IMR-90 (cell line): ENCODE data around the gene CCNJL.

ENCODE experiments used
- CEBPB ChIP-seq: IDR thresholded peaks from 2 replicates; pipeline ENCODE4 v1.6.1; 2012; ENCODE audit warnings: low read depth, low read length, improper control_type of control experiment
- CTCF ChIP-seq: conservative IDR thresholded peaks from 2 replicates; pipeline ENCODE4 v1.5.1; 2012; ENCODE audit warnings: mild to moderate bottlenecking, low read depth, low read length, improper control_type of control experiment
- FOS ChIP-seq: fragments of 150-350 bp; IDR thresholded peaks from 2 replicates; pipeline ENCODE4 v1.6.1; 2016; ENCODE audit warnings: low read depth, low read length
- MXI1 ChIP-seq: IDR thresholded peaks from 2 replicates; pipeline ENCODE4 v1.6.1; 2012; ENCODE audit warnings: low read depth, mild to moderate bottlenecking, low read length, moderate library complexity, borderline replicate concordance
- POLR2A ChIP-seq: IDR thresholded peaks from 2 replicates; pipeline ENCODE4 v1.6.1; 2012; ENCODE audit warnings: mild to moderate bottlenecking, low read depth, low read length
- RAD21 ChIP-seq: IDR thresholded peaks from 2 replicates; pipeline ENCODE4 v1.6.1; 2012; ENCODE audit warnings: low read length, improper control_type of control experiment
- USF2 ChIP-seq: fragments of 150-350 bp; IDR thresholded peaks from 2 replicates; pipeline ENCODE4 v1.6.1; 2017; ENCODE audit warnings: mild to moderate bottlenecking, antibody characterized with exemption, low read length, low read depth

GRCh38 chr5:160293901-160294561 lies 18.3 kb downstream of the CCNJL start:
- no peak for TF ChIP-seq POLR2A
- no peak for TF ChIP-seq CTCF
- no peak for TF ChIP-seq CEBPB
- no peak for TF ChIP-seq RAD21
- TF ChIP-seq FOS = no peak
- no peak for TF ChIP-seq MXI1
- TF ChIP-seq USF2 = no peak
